GM10248 (cell line): ENCODE measurements around the gene PLAC1.

Experiments
- CTCF ChIA-PET: fragments of 300-600 bp; sonication (Branson Sonifier 250); formaldehyde crosslinking; extraction: SDS; loops from one replicate; lab custom pipeline; 2021; ENCODE audit warnings: antibody characterized with exemption; lab: Yijun Ruan, JAX
- POLR2A ChIA-PET: fragments of 350-650 bp; sonication (Branson Sonifier 250); formaldehyde crosslinking; extraction: SDS; loops from one replicate; lab custom pipeline; 2020; ENCODE audit warnings: antibody characterized with exemption; lab: Yijun Ruan, JAX
- DNase-seq: peaks from one replicate; pipeline ENCODE4 v3.0.0; 2012; ENCODE audit errors: extremely low spot score
- CTCF ChIP-seq: IDR thresholded peaks from 2 replicates; pipeline ENCODE4 v1.5.1; 2012; ENCODE audit warnings: mild to moderate bottlenecking, low read depth; ENCODE audit errors: extremely low read depth, missing control alignments, control extremely low read depth

The PLAC1 gene

DNA sequence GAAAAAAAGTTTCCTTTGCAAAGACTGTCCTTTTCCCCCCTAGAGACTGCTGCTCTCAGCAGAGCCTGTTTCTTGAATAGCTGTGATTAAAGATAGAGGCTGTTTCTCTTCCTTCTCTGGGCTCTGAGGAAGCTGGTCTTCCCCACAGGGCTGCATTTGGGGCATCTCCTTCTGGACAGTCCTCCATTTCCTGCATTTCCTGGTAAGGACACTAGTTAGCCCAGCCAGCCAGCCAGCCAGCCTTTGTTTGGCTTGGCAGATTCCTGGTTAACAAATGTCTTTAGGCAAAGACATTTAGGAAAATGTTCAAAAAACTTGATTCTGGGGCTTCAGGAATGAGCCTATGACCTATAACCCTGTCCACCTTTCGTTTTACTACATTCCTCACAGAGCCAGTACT, 34.0 kb upstream of the PLAC1 start:
- DNase-seq = no peak
- no peak for TF ChIP-seq CTCF
- ChIA-PET CTCF (no interaction called here), POLR2A (no interaction called here)

- TF ChIP-seq CTCF = no peak
- ChIA-PET CTCF (no interaction called here), POLR2A (no interaction called here)
- no peak for DNase-seq
These were observed 33.2 kb upstream of the PLAC1 start for GRCh38 chrX:134691453-134691852.

DNA sequence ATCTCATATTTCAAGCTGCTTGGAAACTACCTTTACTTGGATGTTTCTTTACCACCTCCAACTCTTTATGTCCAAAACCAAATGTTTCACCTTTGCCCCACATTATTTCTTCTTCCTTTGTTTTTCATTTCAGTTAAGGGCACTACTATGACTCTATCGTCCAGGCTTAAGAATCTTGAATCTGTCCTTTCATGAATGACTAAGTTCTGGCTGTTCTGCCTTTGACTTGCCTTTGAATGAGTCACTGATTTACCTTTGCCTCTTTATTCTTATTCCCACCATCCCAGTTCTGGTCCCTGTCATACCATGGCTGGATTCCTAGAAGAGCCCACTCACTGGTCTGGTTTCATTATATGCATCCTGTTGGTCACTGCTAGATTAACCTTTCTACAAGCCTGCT, 30.6 kb upstream of the PLAC1 start:
- no peak for DNase-seq
- CTCF ChIA-PET = no interaction called here
- POLR2A ChIA-PET = no interaction called here
- no peak for TF ChIP-seq CTCF

GRCh38 chrX:134688031-134688823, 30.0 kb upstream of the PLAC1 start:
- TF ChIP-seq CTCF = no peak
- ChIA-PET POLR2A (no interaction called here), CTCF (no interaction called here)
- DNase-seq = no peak

GRCh38 chrX:134685668-134686067, 27.4 kb upstream of the PLAC1 start:
- DNase-seq = no peak
- ChIA-PET CTCF (interaction anchor here (0.9 kb wide), 1 partner anchor 78 kb away, joined by 3 read pairs; no protein-coding TSS in a partner anchor), POLR2A (no interaction called here)

DNA sequence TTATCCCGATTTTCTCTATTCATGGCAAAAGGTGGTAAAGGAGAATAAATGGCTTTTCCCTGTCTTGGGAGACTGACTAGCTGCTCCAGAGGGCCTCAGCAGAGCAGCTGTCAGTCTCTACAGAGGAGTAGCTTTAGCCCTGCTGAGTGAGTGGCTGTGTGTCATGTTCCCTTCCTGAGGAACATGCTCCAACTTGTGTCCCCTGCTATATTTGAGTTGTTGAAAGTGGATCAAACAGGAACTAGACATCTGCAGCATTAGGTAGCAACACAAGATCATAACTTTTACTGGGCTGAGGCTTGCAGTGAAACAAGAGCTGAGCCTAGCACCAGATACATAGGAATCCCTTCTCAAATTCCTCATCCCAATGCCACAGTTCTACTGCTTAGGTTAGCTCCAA, 26.7 kb upstream of the PLAC1 start:
- no peak for DNase-seq
- ChIA-PET POLR2A (no interaction called here), CTCF (interaction anchor here (0.9 kb wide), 1 partner anchor 79 kb away, joined by 3 read pairs; no protein-coding TSS in a partner anchor)
- no peak for TF ChIP-seq CTCF

More at GRCh38 chrX:134685668-134686067, 27.4 kb upstream of the PLAC1 start:
- TF ChIP-seq CTCF = no peak
